HL-60 (cell line): ENCODE measurements around the gene POU5F2.

Experiments
- GABPA ChIP-seq: IDR thresholded peaks from 2 replicates; pipeline ENCODE4 v1.6.1; 2012; ENCODE audit warnings: low read depth
- POLR2AphosphoS5 ChIP-seq: IDR thresholded peaks from 2 replicates; pipeline ENCODE4 v1.6.1; 2012; ENCODE audit warnings: low read depth
- TF ChIP-seq, protein P1 (sequence below): IDR thresholded peaks from one replicate; pipeline ENCODE4 v1.5.1; 2011; ENCODE audit warnings: low read length, control low read depth, inconsistent platforms; ENCODE audit not compliant: insufficient read depth
- TF ChIP-seq, protein P2 (sequence below): IDR thresholded peaks from 2 replicates; pipeline ENCODE4 v1.6.1; 2012; ENCODE audit warnings: low read depth; ENCODE audit not compliant: insufficient replicate concordance

DNA sequence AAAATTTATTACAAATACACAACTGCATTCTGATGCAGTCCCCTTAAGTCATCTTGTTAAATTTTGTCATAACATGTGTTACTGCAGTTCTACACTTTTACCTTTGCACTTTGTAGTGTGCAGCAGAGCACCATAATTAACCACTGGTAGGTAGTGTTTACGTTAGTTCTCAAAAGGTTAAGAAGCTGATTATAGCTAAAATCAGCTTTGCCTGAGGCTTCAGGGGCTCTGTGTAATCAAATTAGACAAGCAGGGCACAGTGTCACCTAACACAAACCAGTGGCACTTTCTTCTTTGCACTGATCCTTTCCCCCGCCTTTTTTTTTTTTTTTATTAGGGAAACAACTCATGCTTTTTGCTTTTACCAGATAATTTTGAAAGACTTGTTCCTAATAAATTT is 26.1 kb downstream of the POU5F2 start:
- TF ChIP-seq, protein P1, sequence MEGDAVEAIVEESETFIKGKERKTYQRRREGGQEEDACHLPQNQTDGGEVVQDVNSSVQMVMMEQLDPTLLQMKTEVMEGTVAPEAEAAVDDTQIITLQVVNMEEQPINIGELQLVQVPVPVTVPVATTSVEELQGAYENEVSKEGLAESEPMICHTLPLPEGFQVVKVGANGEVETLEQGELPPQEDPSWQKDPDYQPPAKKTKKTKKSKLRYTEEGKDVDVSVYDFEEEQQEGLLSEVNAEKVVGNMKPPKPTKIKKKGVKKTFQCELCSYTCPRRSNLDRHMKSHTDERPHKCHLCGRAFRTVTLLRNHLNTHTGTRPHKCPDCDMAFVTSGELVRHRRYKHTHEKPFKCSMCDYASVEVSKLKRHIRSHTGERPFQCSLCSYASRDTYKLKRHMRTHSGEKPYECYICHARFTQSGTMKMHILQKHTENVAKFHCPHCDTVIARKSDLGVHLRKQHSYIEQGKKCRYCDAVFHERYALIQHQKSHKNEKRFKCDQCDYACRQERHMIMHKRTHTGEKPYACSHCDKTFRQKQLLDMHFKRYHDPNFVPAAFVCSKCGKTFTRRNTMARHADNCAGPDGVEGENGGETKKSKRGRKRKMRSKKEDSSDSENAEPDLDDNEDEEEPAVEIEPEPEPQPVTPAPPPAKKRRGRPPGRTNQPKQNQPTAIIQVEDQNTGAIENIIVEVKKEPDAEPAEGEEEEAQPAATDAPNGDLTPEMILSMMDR: no peak
- TF ChIP-seq POLR2AphosphoS5 (no peak), GABPA (no peak)
- TF ChIP-seq, protein P2, sequence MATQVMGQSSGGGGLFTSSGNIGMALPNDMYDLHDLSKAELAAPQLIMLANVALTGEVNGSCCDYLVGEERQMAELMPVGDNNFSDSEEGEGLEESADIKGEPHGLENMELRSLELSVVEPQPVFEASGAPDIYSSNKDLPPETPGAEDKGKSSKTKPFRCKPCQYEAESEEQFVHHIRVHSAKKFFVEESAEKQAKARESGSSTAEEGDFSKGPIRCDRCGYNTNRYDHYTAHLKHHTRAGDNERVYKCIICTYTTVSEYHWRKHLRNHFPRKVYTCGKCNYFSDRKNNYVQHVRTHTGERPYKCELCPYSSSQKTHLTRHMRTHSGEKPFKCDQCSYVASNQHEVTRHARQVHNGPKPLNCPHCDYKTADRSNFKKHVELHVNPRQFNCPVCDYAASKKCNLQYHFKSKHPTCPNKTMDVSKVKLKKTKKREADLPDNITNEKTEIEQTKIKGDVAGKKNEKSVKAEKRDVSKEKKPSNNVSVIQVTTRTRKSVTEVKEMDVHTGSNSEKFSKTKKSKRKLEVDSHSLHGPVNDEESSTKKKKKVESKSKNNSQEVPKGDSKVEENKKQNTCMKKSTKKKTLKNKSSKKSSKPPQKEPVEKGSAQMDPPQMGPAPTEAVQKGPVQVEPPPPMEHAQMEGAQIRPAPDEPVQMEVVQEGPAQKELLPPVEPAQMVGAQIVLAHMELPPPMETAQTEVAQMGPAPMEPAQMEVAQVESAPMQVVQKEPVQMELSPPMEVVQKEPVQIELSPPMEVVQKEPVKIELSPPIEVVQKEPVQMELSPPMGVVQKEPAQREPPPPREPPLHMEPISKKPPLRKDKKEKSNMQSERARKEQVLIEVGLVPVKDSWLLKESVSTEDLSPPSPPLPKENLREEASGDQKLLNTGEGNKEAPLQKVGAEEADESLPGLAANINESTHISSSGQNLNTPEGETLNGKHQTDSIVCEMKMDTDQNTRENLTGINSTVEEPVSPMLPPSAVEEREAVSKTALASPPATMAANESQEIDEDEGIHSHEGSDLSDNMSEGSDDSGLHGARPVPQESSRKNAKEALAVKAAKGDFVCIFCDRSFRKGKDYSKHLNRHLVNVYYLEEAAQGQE: no peak
